Gastrocnemius medialis (tissue), 4 donors: Measurements from ENCODE around the gene ADGRL2. TPM values are rescaled to one million over a fixed set of nuclear protein-coding genes. Genes with fewer than 3 reads are reported as not detected.

Experiments used
- ATAC-seq, 2 donors: fragments of 150-250 bp; one replicate each; pipeline ENCODE4 v1.9.1; 2016
- DNase-seq, 2 donors: peaks; one replicate each; pipeline ENCODE4 v3.0.0-alpha.2; 2019
- H3K27ac ChIP-seq, 4 donors: fragments of 200-600 bp; sonication (generic); 1 replicate in 1 of 4; 2 replicates in 3 of 4; pipeline ENCODE4 v1.5.1; 2016 to 2018; ENCODE audit warnings: mild to moderate bottlenecking in 2 of 4, moderate library complexity in 1 of 4
- H3K27me3 ChIP-seq, 3 donors: fragments of 200-600 bp; sonication (generic) in 2 of 3; 1 replicate in 1 of 3; 2 replicates in 2 of 3; pipeline versions ENCODE4 v1.5.1 to v1.6.0; 2016 to 2019; ENCODE audit warnings: mild to moderate bottlenecking in 1 of 3, moderate library complexity in 1 of 3
- H3K36me3 ChIP-seq, 2 donors: fragments of 200-600 bp; sonication (generic) in 1 of 2; one replicate each; pipeline ENCODE4 v1.5.1; 2017 to 2018
- H3K4me1 ChIP-seq, 2 donors: fragments of 200-600 bp; sonication (generic) in 1 of 2; one replicate each; pipeline ENCODE4 v1.5.1; 2016 to 2017; ENCODE audit warnings: mild to moderate bottlenecking in 2 of 2
- H3K4me3 ChIP-seq, 4 donors: fragments of 200-600 bp; sonication (generic) in 3 of 4; 1 replicate in 1 of 4; 2 replicates in 3 of 4; pipeline ENCODE4 v1.5.1; 2016 to 2019; ENCODE audit warnings: mild to moderate bottlenecking in 2 of 4
- H3K9me3 ChIP-seq, 3 donors: fragments of 200-600 bp; sonication (generic) in 2 of 3; 1 replicate in 1 of 3; 2 replicates in 2 of 3; pipeline ENCODE4 v1.5.1; 2016 to 2019
- CTCF ChIP-seq, 5 experiments: fragments of 450-650 bp in 3 of 5; fragments of 200-600 bp in 2 of 5; sonication (generic) in 2 of 5; IDR thresholded peaks in 4 of 5; conservative IDR thresholded peaks in 1 of 5; 1 replicate in 4 of 5; 2 replicates in 1 of 5; pipeline ENCODE4 v1.5.1; 2016 to 2019; ENCODE audit warnings: antibody characterized with exemption in 5 of 5, mild to moderate bottlenecking in 3 of 5, moderate library complexity in 3 of 5
- POLR2A ChIP-seq, 2 donors: fragments of 450-650 bp; IDR thresholded peaks; one replicate each; pipeline ENCODE4 v1.6.1; 2017; ENCODE audit warnings: antibody characterized with exemption in 2 of 2, mild to moderate bottlenecking in 2 of 2, moderate library complexity in 2 of 2
- in situ Hi-C, 4 donors: fragments of 200-750 bp; cut with MboI; loops; one replicate each; pipeline versions ENCODE4 v1.15.0 to v1.8.0; 2017; ENCODE audit warnings: low sequenced_read_pairs in 4 of 4
- intact Hi-C: fragments of 100-400 bp; cut with DNase I; formaldehyde crosslinking; loops from one replicate; pipeline ENCODE4 v1.15.1; 2023; ENCODE audit warnings: low total_unique reads
- total RNA-seq, 4 donors: library from RNA; depleted of rRNA; stranded (reverse); fragments of >200 nt; gene quantifications; one replicate each; pipeline versions ENCODE4 v1.1.0 to v1.2.3, GENCODE V29; 2016

Gene ADGRL2
- total RNA-seq, 4 donors from 2014 or later: 4.5 to 9.7 (median 6.8) TPM

GRCh38 chr1:81887421-81888144 lies 86.8 kb downstream of the ADGRL2 start:
- intact Hi-C loops (no loop called here), in situ Hi-C loops (no loop called here)
- no peaks in the 10 kb centered on the region for H3K36me3 ChIP-seq
- no peak for DNase-seq
- TF ChIP-seq CTCF (IDR thresholded peaks at IDR 0.05 in 4 of 5, conservative IDR thresholded peaks at IDR 0.05 in 1 of 5): no peak
- no peak for TF ChIP-seq POLR2A (IDR thresholded peaks at IDR 0.05)
- H3K27me3 ChIP-seq: no peaks in the 10 kb centered on the region
- no peak for ATAC-seq
- no peaks in the 10 kb centered on the region for H3K9me3 ChIP-seq
- H3K27ac ChIP-seq: no peak overlapping the region
- H3K4me3 ChIP-seq: no peak overlapping the region
- no peaks in the 10 kb centered on the region for H3K4me1 ChIP-seq

DNA sequence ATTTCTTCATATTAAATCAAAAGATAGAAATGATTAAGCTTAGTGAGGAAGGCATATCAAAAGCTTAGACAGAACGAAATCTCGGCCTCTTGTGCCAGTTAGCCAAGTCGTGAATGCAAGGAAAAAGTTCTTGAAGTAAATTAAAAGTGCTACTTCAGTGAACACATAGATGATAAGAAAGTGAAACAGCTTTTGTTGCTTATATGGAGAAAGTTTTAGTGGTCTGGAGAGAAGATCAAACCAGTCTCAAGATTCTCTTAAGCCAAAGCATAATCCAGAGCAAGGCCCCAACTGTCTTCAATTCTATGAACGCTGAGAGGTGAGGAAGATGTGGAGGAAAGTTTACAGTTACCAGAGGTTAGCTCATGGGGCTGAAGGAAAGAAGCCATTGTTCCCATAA lies 88.4 kb downstream of the ADGRL2 start:
- Histone ChIP-seq H3K36me3 (no peaks in the 10 kb centered on the region), H3K27me3 (no peaks in the 10 kb centered on the region), H3K4me1 (no peaks in the 10 kb centered on the region), H3K27ac (no peak overlapping the region), H3K4me3 (no peak overlapping the region), H3K9me3 (no peaks in the 10 kb centered on the region)
- no peak for ATAC-seq
- DNase-seq: no peak
- TF ChIP-seq POLR2A (IDR thresholded peaks at IDR 0.05): no peak
- no peak for TF ChIP-seq CTCF (IDR thresholded peaks at IDR 0.05 in 4 of 5, conservative IDR thresholded peaks at IDR 0.05 in 1 of 5)
- in situ Hi-C loops: no loop called here
- intact Hi-C loops: no loop called here

- intact Hi-C loops: no loop called here
- no peak for ATAC-seq
Measured at GRCh38 chr1:81894867-81895266, 94.1 kb downstream of the ADGRL2 start.

DNA sequence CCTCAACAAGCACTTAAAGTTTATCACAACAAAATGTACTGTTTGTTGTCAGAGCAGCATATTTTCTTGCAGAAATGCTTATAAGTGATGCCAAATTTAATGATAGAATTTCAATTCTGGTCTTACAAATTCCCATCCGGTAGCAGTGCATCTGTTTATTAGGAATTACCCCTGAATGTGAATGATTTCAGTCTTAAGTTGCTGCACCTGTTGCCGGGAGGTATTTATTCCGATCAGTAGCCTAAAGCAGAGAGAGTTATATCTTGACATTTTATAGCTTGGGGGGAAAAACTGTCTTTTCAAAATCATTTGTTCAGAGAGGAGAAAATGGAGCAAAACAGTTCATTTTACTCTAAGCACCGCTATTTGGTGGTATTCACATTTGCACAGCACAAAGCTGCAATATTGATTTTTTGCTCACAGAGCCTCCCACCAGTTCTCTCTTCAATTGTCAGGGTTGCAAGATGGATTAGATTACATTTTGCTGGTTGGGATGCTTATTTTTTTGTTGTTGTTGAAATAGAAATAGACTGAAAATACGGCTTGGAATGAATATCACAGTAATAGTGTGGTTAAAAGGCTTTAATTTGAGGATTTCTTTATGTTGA lies 98.6 kb downstream of the ADGRL2 start:
- TF ChIP-seq CTCF (IDR thresholded peaks at IDR 0.05 in 4 of 5, conservative IDR thresholded peaks at IDR 0.05 in 1 of 5) (no peak), POLR2A (IDR thresholded peaks at IDR 0.05) (no peak)
- Histone ChIP-seq H3K9me3 (no peaks in the 10 kb centered on the region), H3K4me1 (peaks cover 0 to 3% of the 10 kb centered on the region in 2 donors), H3K4me3 (no peak overlapping the region), H3K36me3 (no peaks in the 10 kb centered on the region), H3K27me3 (no peaks in the 10 kb centered on the region), H3K27ac (no peak overlapping the region)
- ATAC-seq (no peak), DNase-seq (no peak)
- in situ Hi-C loops: no loop called here
- intact Hi-C loops: no loop called here

More at GRCh38 chr1:81894867-81895266, 94.1 kb downstream of the ADGRL2 start:
- H3K4me3 ChIP-seq: no peak overlapping the region
- H3K9me3 ChIP-seq: no peaks in the 10 kb centered on the region
- in situ Hi-C loops: no loop called here
- no peak overlapping the region for H3K27ac ChIP-seq
- no peak for TF ChIP-seq CTCF (IDR thresholded peaks at IDR 0.05 in 4 of 5, conservative IDR thresholded peaks at IDR 0.05 in 1 of 5)
- no peak for TF ChIP-seq POLR2A (IDR thresholded peaks at IDR 0.05)
- H3K36me3 ChIP-seq: no peaks in the 10 kb centered on the region
- no peaks in the 10 kb centered on the region for H3K27me3 ChIP-seq
- DNase-seq: no peak
- peaks cover 0 to 3% of the 10 kb centered on the region in 2 donors for H3K4me1 ChIP-seq
